ENCODE data around the gene ASIP. TPM values are rescaled to one million over a fixed set of nuclear protein-coding genes. Genes with fewer than 3 reads are reported as not detected.
"Not testable (repeated sequence)": the region's sequence is repeated elsewhere in the genome, so short reads cannot be mapped to it uniquely, and the experiment has no call there.

ASIP gene
- total RNA-seq, 4 donors from 2014 or later: 0.72 to 2.0 (median 0.83) TPM; not detected in 1

GRCh38 chr20:34246126-34246626 is 5.0 kb downstream of the ASIP start:
- intact Hi-C loops (cut with DNase I; ENCODE audit: low total_unique reads): no loop called here
- TF ChIP-seq POLR2A (IDR thresholded peaks at IDR 0.05): no peak
- TF ChIP-seq CTCF (IDR thresholded peaks at IDR 0.05): no peak
- 91% methylated on average over 2 of the region's 2 CpGs for WGBS, 2 donors
- H3K4me3 ChIP-seq (ENCODE audit: low read depth, poor library complexity, severe bottlenecking): no peak overlapping the region
- no peak for DNase-seq (ENCODE audit: low spot score in 2 of 2)

DNA sequence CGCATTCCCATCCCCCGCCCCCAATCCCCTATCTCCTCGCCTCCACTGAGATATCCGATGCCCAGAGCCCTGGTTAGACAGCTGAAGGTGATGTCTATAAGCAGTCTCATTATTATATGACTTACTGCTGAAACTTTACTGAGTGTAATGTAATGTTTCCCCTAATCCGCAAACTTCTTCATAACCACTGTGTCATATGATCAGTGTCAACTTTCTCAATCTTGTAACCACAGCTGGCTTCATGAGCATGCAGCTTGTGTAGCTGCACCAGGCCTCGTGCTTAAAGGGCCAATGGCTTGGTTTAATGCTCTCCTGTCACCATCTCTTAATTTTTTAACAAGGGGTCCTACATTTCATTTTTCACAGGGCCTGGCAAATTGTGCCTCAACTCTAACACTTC is 8.1 kb downstream of the ASIP start:
- no peak overlapping the region for H3K4me3 ChIP-seq (ENCODE audit: low read depth, poor library complexity, severe bottlenecking)
- 76 to 84% methylated on average over 6 of the region's 6 CpGs for WGBS, 2 donors
- TF ChIP-seq POLR2A (IDR thresholded peaks at IDR 0.05) (no peak), CTCF (IDR thresholded peaks at IDR 0.05) (no peak)
- peak in 1 of 2 donors; percentile 22 for DNase-seq (ENCODE audit: low spot score in 2 of 2)
- intact Hi-C loops (cut with DNase I; ENCODE audit: low total_unique reads): no loop called here

DNA sequence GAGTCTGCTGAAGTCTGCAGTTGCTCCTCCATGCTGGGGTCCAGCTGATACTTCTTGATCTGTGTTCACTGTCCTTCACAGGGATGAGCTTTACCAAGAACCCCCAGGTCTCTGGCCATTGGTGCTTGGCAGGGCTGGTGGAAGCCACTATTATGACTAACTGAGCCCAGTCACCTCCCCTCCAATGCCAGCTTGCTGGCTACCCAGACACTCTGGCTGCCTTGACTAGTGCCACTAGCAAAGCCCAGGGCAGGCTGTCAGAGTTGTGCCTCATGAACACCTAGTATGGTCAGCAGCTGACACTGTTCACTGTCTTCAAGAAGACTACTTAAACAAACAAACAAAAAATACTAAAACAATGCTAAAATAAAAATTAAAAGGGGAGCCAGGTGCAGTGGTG is 8.8 kb downstream of the ASIP start:
- intact Hi-C loops (cut with DNase I; ENCODE audit: low total_unique reads): no loop called here
- TF ChIP-seq CTCF (IDR thresholded peaks at IDR 0.05) (no peak), POLR2A (IDR thresholded peaks at IDR 0.05) (no peak)
- DNase-seq (ENCODE audit: low spot score in 2 of 2): no peak
- H3K4me3 ChIP-seq (ENCODE audit: low read depth, poor library complexity, severe bottlenecking): no peak overlapping the region

- TF ChIP-seq CTCF (IDR thresholded peaks at IDR 0.05) (no peak), POLR2A (IDR thresholded peaks at IDR 0.05) (no peak)
- DNase-seq (ENCODE audit: low spot score in 2 of 2): no peak
- H3K4me3 ChIP-seq (ENCODE audit: low read depth, poor library complexity, severe bottlenecking): no peak overlapping the region
- 91 to 96% methylated on average over 2 of the region's 2 CpGs for WGBS, 2 donors
- intact Hi-C loops (cut with DNase I; ENCODE audit: low total_unique reads): no loop called here
These were observed 10.4 kb downstream of the ASIP start for GRCh38 chr20:34251619-34252018.

DNA sequence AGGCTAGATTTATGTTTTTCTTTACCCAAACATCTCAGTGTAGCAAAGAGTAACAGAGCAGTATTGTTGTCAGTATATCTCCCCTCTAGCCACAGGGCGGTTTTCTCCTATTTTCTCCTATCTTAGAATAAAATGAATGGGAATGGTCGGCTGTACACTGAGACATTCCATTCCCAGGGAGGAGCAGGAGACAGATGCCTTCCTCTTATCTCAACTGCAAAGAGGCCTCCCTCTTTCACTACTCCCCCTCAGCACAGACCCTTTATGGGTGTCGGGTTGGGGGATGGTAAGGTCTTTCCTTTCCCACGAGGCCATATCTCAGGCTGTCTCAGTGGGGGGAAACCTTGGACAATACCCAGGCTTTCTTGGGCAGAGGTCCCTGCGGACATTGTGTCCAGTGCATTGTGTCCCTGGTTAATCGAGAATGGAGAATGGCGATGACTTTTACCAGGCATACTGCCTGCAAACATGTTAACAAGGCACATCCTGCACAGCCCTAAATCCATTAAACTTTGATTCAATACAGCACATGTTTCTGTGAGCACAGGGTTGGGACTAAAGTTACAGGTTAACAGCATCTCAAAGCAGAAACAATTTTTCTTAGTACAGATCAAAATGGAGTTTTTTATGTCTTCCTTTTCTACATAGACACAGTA is 11.3 kb downstream of the ASIP start:
- H3K4me3 ChIP-seq (ENCODE audit: low read depth, poor library complexity, severe bottlenecking); DNase-seq (ENCODE audit: low spot score in 2 of 2); intact Hi-C loops (cut with DNase I; ENCODE audit: low total_unique reads): not testable (repeated sequence)
- 67 to 79% methylated on average over 7 of the region's 7 CpGs for WGBS, 2 donors

DNA sequence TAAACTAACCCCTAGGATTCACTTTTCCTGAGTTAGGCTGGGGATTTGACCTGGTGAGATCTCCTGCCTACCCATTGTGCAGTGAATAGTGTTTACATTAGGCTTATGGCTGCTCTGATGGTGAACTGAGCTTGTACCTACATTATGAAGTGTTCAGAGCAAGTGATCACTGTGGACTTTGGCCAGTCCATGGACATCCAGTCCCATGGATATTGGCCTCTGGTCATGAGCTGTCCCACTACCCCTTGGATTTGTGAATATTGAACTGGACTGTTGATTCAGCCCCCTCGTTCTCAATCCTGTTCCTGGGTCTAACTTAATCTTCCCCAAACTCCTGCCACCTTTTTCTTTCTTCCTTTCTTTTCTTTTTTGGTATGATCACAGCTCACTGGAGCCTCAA is 13.8 kb downstream of the ASIP start:
- intact Hi-C loops (cut with DNase I; ENCODE audit: low total_unique reads): no loop called here
- 78 to 91% methylated on average over 1 of the region's 1 CpG for WGBS, 2 donors
- TF ChIP-seq CTCF (IDR thresholded peaks at IDR 0.05) (no peak), POLR2A (IDR thresholded peaks at IDR 0.05) (no peak)
- H3K4me3 ChIP-seq (ENCODE audit: low read depth, poor library complexity, severe bottlenecking): no peak overlapping the region
- no peak for DNase-seq (ENCODE audit: low spot score in 2 of 2)
